Neural crest cell (in vitro differentiated cells): ENCODE measurements around the gene NPLOC4. TPM values are rescaled to one million over a fixed set of nuclear protein-coding genes. Genes with fewer than 3 reads are reported as not detected.

ENCODE experiments used
- DNase-seq: peaks from one replicate; pipeline ENCODE4 v3.0.0; 2021; ENCODE audit warnings: low read depth, mixed read lengths, low spot score
- H3K27ac Mint-ChIP-seq: one replicate; pipeline ENCODE4 v1.8.0; 2021; ENCODE audit warnings: mild to moderate bottlenecking, mixed read lengths; ENCODE audit not compliant: unreplicated experiment
- H3K27me3 Mint-ChIP-seq: 2 replicates; pipeline ENCODE4 v1.8.0; 2021; ENCODE audit warnings: low read depth, mild to moderate bottlenecking, mixed read lengths
- H3K36me3 Mint-ChIP-seq: 2 replicates; pipeline ENCODE4 v1.8.0; 2021; ENCODE audit warnings: low read depth, mild to moderate bottlenecking, mixed read lengths
- H3K4me1 Mint-ChIP-seq: 2 replicates; pipeline ENCODE4 v1.8.0; 2021; ENCODE audit warnings: mixed read lengths
- H3K4me3 Mint-ChIP-seq: one replicate; pipeline ENCODE4 v1.8.0; 2021; ENCODE audit warnings: mild to moderate bottlenecking, mixed read lengths
- H3K9me3 Mint-ChIP-seq: 2 replicates; pipeline ENCODE4 v1.8.0; 2021; ENCODE audit warnings: mixed read lengths
- CTCF ChIP-seq: fragments of 200-600 bp; sonication (generic); conservative IDR thresholded peaks from 2 replicates; pipeline ENCODE4 v1.5.0; 2021; ENCODE audit warnings: antibody characterized with exemption, mild to moderate bottlenecking
- total RNA-seq: library from RNA; stranded (reverse); gene quantifications from 2 replicates; pipeline ENCODE4 v1.2.1, GENCODE V29; 2021

Gene NPLOC4
- total RNA-seq, 1 donor from 2014 or later = 97.7 TPM

DNA sequence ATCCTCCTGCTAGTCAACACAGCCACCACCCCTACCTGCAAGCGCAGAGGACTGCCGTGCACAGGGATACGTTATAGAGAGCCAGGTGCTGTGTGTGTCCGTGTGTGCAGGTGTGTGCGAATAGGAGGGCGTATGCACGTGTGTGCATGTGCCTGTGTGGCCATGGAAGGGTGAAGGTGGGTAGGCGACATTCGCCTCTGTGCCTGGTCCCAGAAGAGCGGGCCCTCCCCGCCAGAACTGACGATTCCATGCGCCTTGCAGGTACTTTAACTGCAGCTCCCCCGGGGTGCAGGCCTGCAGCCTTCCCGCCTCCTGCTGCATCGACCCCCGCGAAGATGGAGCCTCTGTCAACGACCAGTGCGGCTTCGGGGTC, 10.7 kb upstream of the NPLOC4 start:
- Mint-ChIP-seq H3K27me3 (no peaks in the 10 kb centered on the region), H3K27ac (no peak overlapping the region), H3K36me3 (no peaks in the 10 kb centered on the region), H3K4me3 (peak overlapping the region; percentile 12), H3K4me1 (peaks cover 3% of the 10 kb centered on the region), H3K9me3 (no peaks in the 10 kb centered on the region)
- TF ChIP-seq CTCF = no peak
- DNase-seq = no peak

DNA sequence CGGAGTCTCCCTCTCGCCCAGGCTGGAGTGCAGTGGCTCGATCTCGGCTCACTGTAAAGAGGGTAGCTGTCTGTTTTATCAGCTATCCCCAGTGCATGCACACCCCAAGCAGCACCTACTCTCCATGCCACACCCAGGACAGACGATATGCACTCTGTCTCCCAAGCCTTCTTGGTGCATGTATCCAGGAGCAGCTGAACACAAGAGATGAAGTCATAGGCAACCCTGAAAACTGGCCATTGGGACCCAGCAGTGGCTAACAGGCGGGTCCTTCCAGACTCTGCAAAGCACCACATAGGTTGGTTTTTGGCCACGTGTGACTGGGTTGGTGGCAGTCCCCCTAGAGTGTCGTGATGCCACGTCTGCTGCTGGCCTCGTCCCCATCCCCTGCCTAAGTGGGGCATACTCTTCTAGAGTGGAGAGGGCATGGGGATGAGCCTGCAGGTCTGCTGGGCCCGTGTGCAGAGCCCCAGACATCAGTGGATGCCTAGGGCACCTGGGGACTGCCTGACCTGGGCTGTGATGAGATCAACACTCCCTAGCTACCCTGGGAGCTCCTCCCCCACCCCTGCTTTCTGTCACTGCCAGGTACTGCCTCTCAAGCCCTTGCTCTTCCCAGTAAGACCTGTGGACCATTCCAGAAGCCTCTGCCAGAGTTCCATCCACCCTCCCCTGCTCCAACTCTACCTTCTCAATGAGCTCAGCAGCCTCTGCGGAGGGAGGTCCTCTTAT, 10.1 kb upstream of the NPLOC4 start:
- TF ChIP-seq CTCF = no peak
- H3K4me1 Mint-ChIP-seq = peaks cover 3% of the 10 kb centered on the region
- H3K9me3 Mint-ChIP-seq = no peaks in the 10 kb centered on the region
- peak overlapping the region; percentile 12 for H3K27ac Mint-ChIP-seq
- H3K27me3 Mint-ChIP-seq = no peaks in the 10 kb centered on the region
- DNase-seq = no peak
- H3K4me3 Mint-ChIP-seq = peak overlapping the region; percentile 12
- no peaks in the 10 kb centered on the region for H3K36me3 Mint-ChIP-seq

- TF ChIP-seq CTCF = no peak
- no peaks in the 10 kb centered on the region for H3K27me3 Mint-ChIP-seq
- no peaks in the 10 kb centered on the region for H3K4me1 Mint-ChIP-seq
- no peak overlapping the region for H3K4me3 Mint-ChIP-seq
- H3K36me3 Mint-ChIP-seq = no peaks in the 10 kb centered on the region
- no peaks in the 10 kb centered on the region for H3K9me3 Mint-ChIP-seq
- no peak for DNase-seq
- no peak overlapping the region for H3K27ac Mint-ChIP-seq
These were observed 8.4 kb upstream of the NPLOC4 start for GRCh38 chr17:81644976-81645952.

- Mint-ChIP-seq H3K9me3 (no peaks in the 10 kb centered on the region), H3K27me3 (no peaks in the 10 kb centered on the region), H3K4me3 (no peak overlapping the region), H3K36me3 (no peaks in the 10 kb centered on the region), H3K4me1 (no peaks in the 10 kb centered on the region), H3K27ac (no peak overlapping the region)
- TF ChIP-seq CTCF = no peak
- no peak for DNase-seq
These were observed 7.6 kb upstream of the NPLOC4 start for GRCh38 chr17:81644496-81644895.

- Mint-ChIP-seq H3K4me1 (peaks cover 3% of the 10 kb centered on the region), H3K27ac (no peak overlapping the region), H3K9me3 (no peaks in the 10 kb centered on the region), H3K27me3 (no peaks in the 10 kb centered on the region), H3K4me3 (no peak overlapping the region), H3K36me3 (no peaks in the 10 kb centered on the region)
- DNase-seq = no peak
- no peak for TF ChIP-seq CTCF
These were observed 5.0 kb upstream of the NPLOC4 start for GRCh38 chr17:81641825-81642489.
